HepG2 (cell line): Measurements from ENCODE around the gene CNN3. TPM values are rescaled to one million over a fixed set of nuclear protein-coding genes. Genes with fewer than 3 reads are reported as not detected.

Source experiments
- ARID5B ChIP-seq: IDR thresholded peaks from 2 replicates; pipeline ENCODE4 v1.4.0; 2020; ENCODE audit warnings: mild to moderate bottlenecking, missing genetic modification reagents
- CEBPG ChIP-seq: IDR thresholded peaks from 2 replicates; pipeline ENCODE4 v1.6.1; 2016
- ELF3 ChIP-seq: IDR thresholded peaks from 2 replicates; pipeline ENCODE4 v1.6.1; 2016; ENCODE audit warnings: missing genetic modification reagents, missing compliant biosample characterization
- FOXA1 ChIP-seq, 2 experiments: fragments of 450-650 bp in 1 of 2; sonication (generic) in 1 of 2; formaldehyde crosslinking in 1 of 2; IDR thresholded peaks; 2 replicates each; pipeline versions ENCODE4 v1.4.0 to v1.6.1; 2016 to 2020; ENCODE audit warnings: missing genetic modification reagents in 1 of 2
- FOXA3 ChIP-seq: IDR thresholded peaks from 2 replicates; pipeline ENCODE4 v1.6.1; 2016; ENCODE audit warnings: missing genetic modification reagents, missing compliant biosample characterization
- FOXP4 ChIP-seq: sonication (generic); formaldehyde crosslinking; IDR thresholded peaks from 2 replicates; pipeline ENCODE4 v1.4.0; 2020; ENCODE audit warnings: missing genetic modification reagents
- GFI1 ChIP-seq: sonication (generic); formaldehyde crosslinking; IDR thresholded peaks from 2 replicates; pipeline ENCODE4 v1.5.0; 2020; ENCODE audit warnings: missing genetic modification reagents, mild to moderate bottlenecking, borderline replicate concordance
- HMG20B ChIP-seq: conservative IDR thresholded peaks from 2 replicates; pipeline ENCODE4 v1.6.1; 2016; ENCODE audit warnings: missing genetic modification reagents, missing compliant biosample characterization
- MTA1 ChIP-seq: sonication (generic); formaldehyde crosslinking; IDR thresholded peaks from 2 replicates; pipeline ENCODE4 v1.4.0; 2020; ENCODE audit warnings: missing genetic modification reagents, mild to moderate bottlenecking, borderline replicate concordance
- NFKBIZ ChIP-seq: IDR thresholded peaks from 2 replicates; pipeline ENCODE4 v1.6.1; 2018; ENCODE audit warnings: missing genetic modification reagents, missing compliant biosample characterization
- SOX13 ChIP-seq, 3 experiments: fragments of 450-650 bp in 1 of 3; sonication (generic) in 1 of 3; formaldehyde crosslinking in 1 of 3; IDR thresholded peaks in 2 of 3; conservative IDR thresholded peaks in 1 of 3; 2 replicates each; pipeline versions ENCODE4 v1.5.0 to v1.6.1; 2016 to 2020; ENCODE audit warnings: antibody characterized with exemption in 1 of 3, mild to moderate bottlenecking in 1 of 3, missing compliant biosample characterization in 1 of 3, missing genetic modification reagents in 1 of 3, moderate library complexity in 1 of 3
- SOX5 ChIP-seq: IDR thresholded peaks from 2 replicates; pipeline ENCODE4 v1.6.1; 2016; ENCODE audit warnings: borderline replicate concordance
- ZNF12 ChIP-seq: sonication (generic); formaldehyde crosslinking; IDR thresholded peaks from 2 replicates; pipeline ENCODE4 v1.5.0; 2020; ENCODE audit warnings: missing genetic modification reagents
- ZNF263 ChIP-seq: sonication (generic); formaldehyde crosslinking; IDR thresholded peaks from 2 replicates; pipeline ENCODE4 v1.4.0; 2020; ENCODE audit warnings: missing genetic modification reagents
- ZNF468 ChIP-seq: sonication (generic); formaldehyde crosslinking; IDR thresholded peaks from 2 replicates; pipeline ENCODE4 v1.8.0; 2022; ENCODE audit warnings: mild to moderate bottlenecking, moderate library complexity, missing genetic modification reagents
- ZNF510 ChIP-seq: sonication (generic); formaldehyde crosslinking; IDR thresholded peaks from 2 replicates; pipeline ENCODE4 v1.4.0; 2020; ENCODE audit warnings: low read depth, mild to moderate bottlenecking, missing genetic modification reagents
- ZNF609 ChIP-seq: sonication (generic); formaldehyde crosslinking; IDR thresholded peaks from 2 replicates; pipeline ENCODE4 v1.4.0; 2020; ENCODE audit warnings: mild to moderate bottlenecking, missing genetic modification reagents, borderline replicate concordance
- polyA plus RNA-seq, 8 experiments: library from polyadenylated mRNA; depleted of rRNA in 3 of 8; stranded (reverse) in 7 of 8; unstranded in 1 of 8; fragments of >200 nt; fragmentation: Illumina TruSeq in 4 of 8; extraction: Trizol in 4 of 8; gene quantifications; 2 replicates each; pipeline versions ENCODE4 v1.2.1 to v1.2.3, GENCODE V29; 2011 to 2016; ENCODE audit warnings: low read depth in 4 of 8, missing spikeins in 1 of 8, mixed read lengths in 1 of 8; ENCODE audit not compliant: insufficient read depth in 1 of 8
- total RNA-seq, 5 experiments: library from RNA; depleted of rRNA; stranded (reverse); fragments of >200 nt; fragmentation: Illumina TruSeq; extraction: Trizol; gene quantifications; 2 replicates each; pipeline ENCODE4 v1.2.3, GENCODE V29; 2016; ENCODE audit warnings: low read depth in 1 of 5

CNN3 gene
- total and polyA plus RNA-seq, 2 of the 13 experiments (the other 11 are each of a cell fraction or from before 2014, with no cell fraction given): 113 to 223 TPM

- TF ChIP-seq ZNF609 (CRISPR knock-in tag): no peak
- TF ChIP-seq ZNF12 (CRISPR knock-in tag): peak; percentile 52; the same call in 1 of the 2 replicates
- TF ChIP-seq FOXA3 (CRISPR knock-in tag): peak; percentile 35; the same call in 1 of the 2 replicates
- no peak for TF ChIP-seq FOXA1 (IDR thresholded peaks at IDR 0.05)
- 0 out of 2 replicates have a peak, but pooled peaks have one; percentile 32 for TF ChIP-seq FOXA1 (CRISPR knock-in tag; IDR thresholded peaks at IDR 0.05)
- peak; percentile 44; the same call in 1 of the 2 replicates for TF ChIP-seq CEBPG (CRISPR knock-in tag)
- TF ChIP-seq ZNF263 (CRISPR knock-in tag): no peak
- no peak for TF ChIP-seq SOX13 (IDR thresholded peaks at IDR 0.05)
- TF ChIP-seq SOX13 (CRISPR knock-in tag; conservative IDR thresholded peaks at IDR 0.05 in 1 of 2, IDR thresholded peaks at IDR 0.05 in 1 of 2): peak in 1 of 2 experiments; percentile 84; a peak in 2 of 4 replicates
- TF ChIP-seq ZNF510 (CRISPR knock-in tag): no peak
- no peak for TF ChIP-seq ZNF468 (CRISPR knock-in tag)
- TF ChIP-seq ELF3 (CRISPR knock-in tag): 0 out of 2 replicates have a peak, but pooled peaks have one; percentile 15
- no peak for TF ChIP-seq MTA1 (CRISPR knock-in tag)
- peak; percentile 75; the same call in 1 of the 2 replicates for TF ChIP-seq GFI1 (CRISPR knock-in tag)
- 0 out of 2 replicates have a peak, but pooled peaks have one; percentile 24 for TF ChIP-seq FOXP4 (CRISPR knock-in tag)
- peak; percentile 61 for TF ChIP-seq ARID5B (CRISPR knock-in tag)
- TF ChIP-seq SOX5: peak; percentile 73; the same call in 1 of the 2 replicates
- 0 out of 2 replicates have a peak, but pooled peaks have one; percentile 45 for TF ChIP-seq NFKBIZ (CRISPR knock-in tag)
- peak; percentile 64; the same call in 1 of the 2 replicates for TF ChIP-seq HMG20B (CRISPR knock-in tag)
Observed at GRCh38 chr1:94949681-94950661, 23.1 kb upstream of the CNN3 start (continued).
